Measurements from ENCODE around the gene TMEM236. TPM values are rescaled to one million over a fixed set of nuclear protein-coding genes. Genes with fewer than 3 reads are reported as not detected.

The TMEM236 gene
- total RNA-seq, 4 donors from 2014 or later, result 0.16 to 1.6 (median 0.63) TPM

DNA sequence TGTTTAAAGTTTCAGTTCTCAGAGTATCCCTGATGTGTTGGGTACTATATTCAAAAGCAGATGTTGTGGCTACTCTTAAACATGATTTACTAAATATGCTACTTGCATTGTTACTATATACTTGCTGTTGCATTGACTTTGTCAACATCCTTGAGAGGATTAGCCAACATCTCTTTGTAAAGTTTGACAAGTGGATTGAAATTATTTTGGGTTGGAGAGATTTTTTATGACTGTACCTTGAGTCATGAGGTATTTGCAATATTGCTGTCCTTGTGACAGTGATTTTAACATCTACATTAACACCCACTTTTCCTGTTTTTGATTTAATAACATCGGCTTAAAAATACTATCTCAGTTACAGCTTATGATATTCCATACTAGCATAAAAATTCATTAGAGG lies 89.0 kb downstream of the TMEM236 start:
- ATAC-seq, result no peak
- H3K27ac ChIP-seq, result no peak overlapping the region
- WGBS, 2 donors (ENCODE audit: low coverage in 1 of 2), result 80 to 85% methylated on average over 1 of the region's 1 CpG
- H3K4me1 ChIP-seq, result peaks cover 0 to 14% (median 0%) of the 10 kb centered on the region in 3 donors
- no peaks in the 10 kb centered on the region for H3K27me3 ChIP-seq
- H3K4me3 ChIP-seq, result no peak overlapping the region
- TF ChIP-seq POLR2AphosphoS5 (IDR thresholded peaks at IDR 0.05) (no peak), EP300 (IDR thresholded peaks at IDR 0.05) (no peak), POLR2A (IDR thresholded peaks at IDR 0.05) (no peak)
- TF ChIP-seq, protein P1, sequence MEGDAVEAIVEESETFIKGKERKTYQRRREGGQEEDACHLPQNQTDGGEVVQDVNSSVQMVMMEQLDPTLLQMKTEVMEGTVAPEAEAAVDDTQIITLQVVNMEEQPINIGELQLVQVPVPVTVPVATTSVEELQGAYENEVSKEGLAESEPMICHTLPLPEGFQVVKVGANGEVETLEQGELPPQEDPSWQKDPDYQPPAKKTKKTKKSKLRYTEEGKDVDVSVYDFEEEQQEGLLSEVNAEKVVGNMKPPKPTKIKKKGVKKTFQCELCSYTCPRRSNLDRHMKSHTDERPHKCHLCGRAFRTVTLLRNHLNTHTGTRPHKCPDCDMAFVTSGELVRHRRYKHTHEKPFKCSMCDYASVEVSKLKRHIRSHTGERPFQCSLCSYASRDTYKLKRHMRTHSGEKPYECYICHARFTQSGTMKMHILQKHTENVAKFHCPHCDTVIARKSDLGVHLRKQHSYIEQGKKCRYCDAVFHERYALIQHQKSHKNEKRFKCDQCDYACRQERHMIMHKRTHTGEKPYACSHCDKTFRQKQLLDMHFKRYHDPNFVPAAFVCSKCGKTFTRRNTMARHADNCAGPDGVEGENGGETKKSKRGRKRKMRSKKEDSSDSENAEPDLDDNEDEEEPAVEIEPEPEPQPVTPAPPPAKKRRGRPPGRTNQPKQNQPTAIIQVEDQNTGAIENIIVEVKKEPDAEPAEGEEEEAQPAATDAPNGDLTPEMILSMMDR (IDR thresholded peaks at IDR 0.05), result no peak
- H3K9me3 ChIP-seq, result no peaks in the 10 kb centered on the region
- no peaks in the 10 kb centered on the region for H3K36me3 ChIP-seq

DNA sequence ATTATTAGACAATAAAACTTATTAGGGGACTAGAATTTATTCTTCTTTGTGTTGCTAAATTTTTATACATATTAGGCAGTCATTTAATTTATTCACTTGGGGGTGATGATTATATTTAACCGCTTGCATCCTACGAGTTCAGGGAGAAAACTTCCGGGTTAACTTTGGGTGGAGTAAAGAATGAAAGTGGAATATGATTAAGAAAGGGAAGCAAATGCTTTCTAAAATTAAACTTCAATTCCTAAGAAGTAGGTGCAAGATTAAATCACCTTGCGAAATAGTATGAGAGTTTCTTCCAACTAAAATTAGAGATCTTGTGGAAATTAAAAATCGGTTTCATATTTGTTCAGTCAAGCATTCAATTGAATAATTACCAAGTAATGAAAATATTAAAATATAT lies 90.6 kb downstream of the TMEM236 start:
- no peaks in the 10 kb centered on the region for H3K9me3 ChIP-seq
- H3K36me3 ChIP-seq, result no peaks in the 10 kb centered on the region
- TF ChIP-seq, protein P1 (IDR thresholded peaks at IDR 0.05), result no peak
- TF ChIP-seq POLR2A (IDR thresholded peaks at IDR 0.05) (no peak), EP300 (IDR thresholded peaks at IDR 0.05) (no peak), POLR2AphosphoS5 (IDR thresholded peaks at IDR 0.05) (no peak)
- WGBS, 2 donors (ENCODE audit: low coverage in 1 of 2), result 78 to 85% methylated on average over 5 of the region's 5 CpGs
- no peak overlapping the region for H3K27ac ChIP-seq
- peaks cover 0 to 5% (median 0%) of the 10 kb centered on the region in 3 donors for H3K4me1 ChIP-seq
- H3K27me3 ChIP-seq, result no peaks in the 10 kb centered on the region
- ATAC-seq, result no peak
- no peak overlapping the region for H3K4me3 ChIP-seq

DNA sequence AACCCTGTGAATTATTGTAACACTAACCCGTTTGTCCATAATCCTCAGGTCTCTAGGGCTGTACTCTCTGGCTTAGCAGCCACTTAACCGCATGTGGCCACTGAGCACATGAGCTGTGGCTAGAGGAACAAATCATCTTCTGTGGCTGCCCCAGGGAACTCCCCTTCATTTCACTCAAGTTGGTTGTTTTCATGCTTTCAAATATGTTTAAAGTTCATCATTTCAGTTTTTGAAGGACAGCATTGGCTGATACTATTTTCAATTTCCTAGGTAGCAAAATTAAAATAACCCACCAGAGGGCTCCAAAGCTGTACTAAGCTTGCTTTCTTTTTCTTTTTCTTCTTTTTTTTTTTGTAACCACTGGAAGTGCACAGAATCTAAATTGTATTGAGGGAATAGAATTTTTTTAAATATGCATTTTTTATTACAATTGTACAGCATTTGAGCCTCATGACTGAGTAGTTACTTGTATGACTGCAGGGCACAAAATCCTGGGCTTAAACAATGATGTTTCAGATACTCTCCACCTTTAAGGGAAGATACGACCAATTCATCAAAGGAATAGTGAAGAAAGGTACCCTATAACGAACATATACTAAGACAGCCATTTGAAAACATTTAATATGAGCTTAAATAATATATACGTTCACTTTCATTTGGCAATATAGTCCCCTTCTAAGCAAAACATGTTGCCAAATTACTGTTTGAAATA lies 95.7 kb downstream of the TMEM236 start:
- TF ChIP-seq EP300 (IDR thresholded peaks at IDR 0.05) (no peak), POLR2A (IDR thresholded peaks at IDR 0.05) (no peak), POLR2AphosphoS5 (IDR thresholded peaks at IDR 0.05) (no peak)
- TF ChIP-seq, protein P1 (IDR thresholded peaks at IDR 0.05), result peak; percentile 19 to 61 (median 54)
- ATAC-seq, result no peak
- Histone ChIP-seq H3K27me3 (no peaks in the 10 kb centered on the region), H3K4me1 (peaks cover 0 to 11% (median 0%) of the 10 kb centered on the region in 3 donors), H3K9me3 (no peaks in the 10 kb centered on the region), H3K4me3 (no peak overlapping the region), H3K27ac (no peak overlapping the region), H3K36me3 (no peaks in the 10 kb centered on the region)
- WGBS, 2 donors (ENCODE audit: low coverage in 1 of 2), result 56 to 64% methylated on average over 5 of the region's 5 CpGs

DNA sequence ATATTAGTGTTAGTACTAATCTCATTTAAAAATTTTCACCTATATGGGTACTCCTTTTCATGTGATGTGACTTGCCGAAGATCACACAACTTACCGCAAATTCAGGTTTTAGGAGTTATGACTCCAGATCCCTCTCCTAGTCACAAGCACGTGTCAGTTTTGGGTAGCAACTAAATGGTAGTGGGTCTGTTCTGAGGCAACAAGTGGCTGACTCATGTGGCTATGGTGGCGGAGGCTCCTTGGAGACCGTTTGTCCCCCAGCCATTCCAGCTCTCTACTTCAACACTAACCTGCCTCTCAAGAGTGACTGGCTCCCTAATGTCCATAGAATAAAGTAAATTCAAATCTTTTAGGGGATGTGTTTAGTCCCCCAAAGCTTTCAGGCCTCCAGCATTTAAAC lies 96.6 kb downstream of the TMEM236 start:
- Histone ChIP-seq H3K4me3 (no peak overlapping the region), H3K4me1 (peaks cover 0 to 11% (median 0%) of the 10 kb centered on the region in 3 donors), H3K36me3 (no peaks in the 10 kb centered on the region), H3K27me3 (no peaks in the 10 kb centered on the region), H3K27ac (no peak overlapping the region), H3K9me3 (no peaks in the 10 kb centered on the region)
- ATAC-seq, result no peak
- WGBS, 2 donors (ENCODE audit: low coverage in 1 of 2), result 82 to 86% methylated on average over 3 to 5 of the region's 5 CpGs
- TF ChIP-seq POLR2AphosphoS5 (IDR thresholded peaks at IDR 0.05) (no peak), POLR2A (IDR thresholded peaks at IDR 0.05) (no peak)

Small RNA genes lying within 50 kb of the gene (small RNA-seq; reads per million reads assigned to genes)
- 0.74 to 1.3 (median 0.93) reads per million in 4 donors for gene MIR511

Other genes starting within 250 kb of the TMEM236 start
- 10 to 100 TPM; 46.7 to 96.7 (median 82.6) TPM for gene HACD1, start 134.8 kb upstream of the TMEM236 start, total RNA-seq
- 100 to 1,000 TPM in 1 of 4 donors, 10 to 100 TPM in 3; 14.9 to 192 (median 19.2) TPM for gene STAM, start 108.0 kb upstream of the TMEM236 start, total RNA-seq
- 10 to 100 TPM in 3 of 4 donors, 1 to 10 TPM in 1; 9.8 to 88.6 (median 50.3) TPM for gene MRC1, start 57.1 kb downstream of the TMEM236 start, total RNA-seq
- gene SLC39A12, start 199.7 kb downstream of the TMEM236 start, total RNA-seq, result under 1 TPM in 1 of 4 donors, not detected in 3; 0.12 TPM

Measured in gastroesophageal sphincter (tissue), 4 donors.